NCI-H2171 (cell line): ENCODE measurements around the gene STK11IP.

ENCODE experiments used
- DNase-seq: peaks from one replicate; lab custom pipeline; 2025; lab: John Stamatoyannopoulos, UW

The STK11IP gene, protein sequence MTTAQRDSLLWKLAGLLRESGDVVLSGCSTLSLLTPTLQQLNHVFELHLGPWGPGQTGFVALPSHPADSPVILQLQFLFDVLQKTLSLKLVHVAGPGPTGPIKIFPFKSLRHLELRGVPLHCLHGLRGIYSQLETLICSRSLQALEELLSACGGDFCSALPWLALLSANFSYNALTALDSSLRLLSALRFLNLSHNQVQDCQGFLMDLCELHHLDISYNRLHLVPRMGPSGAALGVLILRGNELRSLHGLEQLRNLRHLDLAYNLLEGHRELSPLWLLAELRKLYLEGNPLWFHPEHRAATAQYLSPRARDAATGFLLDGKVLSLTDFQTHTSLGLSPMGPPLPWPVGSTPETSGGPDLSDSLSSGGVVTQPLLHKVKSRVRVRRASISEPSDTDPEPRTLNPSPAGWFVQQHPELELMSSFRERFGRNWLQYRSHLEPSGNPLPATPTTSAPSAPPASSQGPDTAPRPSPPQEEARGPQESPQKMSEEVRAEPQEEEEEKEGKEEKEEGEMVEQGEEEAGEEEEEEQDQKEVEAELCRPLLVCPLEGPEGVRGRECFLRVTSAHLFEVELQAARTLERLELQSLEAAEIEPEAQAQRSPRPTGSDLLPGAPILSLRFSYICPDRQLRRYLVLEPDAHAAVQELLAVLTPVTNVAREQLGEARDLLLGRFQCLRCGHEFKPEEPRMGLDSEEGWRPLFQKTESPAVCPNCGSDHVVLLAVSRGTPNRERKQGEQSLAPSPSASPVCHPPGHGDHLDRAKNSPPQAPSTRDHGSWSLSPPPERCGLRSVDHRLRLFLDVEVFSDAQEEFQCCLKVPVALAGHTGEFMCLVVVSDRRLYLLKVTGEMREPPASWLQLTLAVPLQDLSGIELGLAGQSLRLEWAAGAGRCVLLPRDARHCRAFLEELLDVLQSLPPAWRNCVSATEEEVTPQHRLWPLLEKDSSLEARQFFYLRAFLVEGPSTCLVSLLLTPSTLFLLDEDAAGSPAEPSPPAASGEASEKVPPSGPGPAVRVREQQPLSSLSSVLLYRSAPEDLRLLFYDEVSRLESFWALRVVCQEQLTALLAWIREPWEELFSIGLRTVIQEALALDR

DNA sequence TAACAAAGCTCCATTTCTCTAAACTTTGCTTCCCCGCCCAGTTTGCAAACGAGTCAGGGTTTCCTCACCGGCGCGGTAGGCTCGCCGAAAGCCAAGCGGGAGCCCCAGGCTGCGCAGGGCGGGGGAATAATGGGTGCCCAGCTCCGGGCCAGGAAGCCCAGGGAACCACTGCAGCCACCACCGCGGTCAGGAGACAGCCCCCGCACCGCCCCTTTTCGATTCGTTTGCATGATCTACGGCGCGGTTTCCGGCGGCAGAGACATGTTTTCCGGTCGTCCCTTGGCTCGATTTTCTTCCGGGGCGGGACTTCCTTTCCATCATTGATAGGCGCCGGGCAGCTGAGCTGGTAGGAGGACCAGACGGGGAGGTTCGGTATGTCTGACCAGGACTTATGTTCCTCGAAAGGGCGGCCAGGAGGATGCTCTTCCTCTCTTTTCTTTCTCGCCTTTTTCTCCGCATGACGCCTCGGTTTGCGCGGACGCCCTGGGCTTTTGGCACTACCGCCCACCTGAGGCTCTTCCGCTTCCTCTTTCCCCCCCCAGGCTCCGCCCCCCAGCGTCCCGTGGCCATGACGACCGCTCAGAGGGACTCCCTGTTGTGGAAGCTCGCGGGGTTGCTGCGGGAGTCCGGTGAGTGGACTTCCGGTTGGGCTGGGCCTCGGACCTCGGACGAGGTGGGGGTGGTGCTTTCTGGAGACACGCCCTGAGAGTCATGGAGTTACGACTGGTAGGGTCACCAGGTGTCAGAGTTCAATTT, at the start of gene STK11IP:
STK11IP (plus strand) TSS at position 306 of the 756 bp plus-strand sequence; CDS start at position 569, 263 bp downstream.
- DNase-seq, result peak; percentile 92

DNA sequence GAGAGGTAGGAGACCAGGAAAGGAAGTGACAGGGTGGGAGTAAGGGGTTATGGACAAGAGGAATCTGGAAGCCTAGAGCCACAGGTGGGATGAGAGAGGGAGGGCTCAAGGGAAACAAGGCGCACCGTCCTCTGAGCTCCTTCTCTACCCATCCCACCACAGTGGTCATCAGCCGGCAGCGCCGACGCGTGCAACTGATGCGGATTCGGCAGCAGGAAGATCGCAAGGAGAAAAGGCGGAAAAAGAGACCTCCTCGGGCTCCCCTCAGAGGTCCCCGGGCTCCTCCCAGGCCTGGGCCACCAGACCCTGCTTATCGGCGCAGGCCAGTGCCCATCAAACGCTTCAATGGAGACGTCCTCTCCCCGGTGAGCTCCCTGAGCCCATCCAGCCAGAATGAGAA, 48.7 kb upstream of the STK11IP start:
- no peak for DNase-seq

DNA sequence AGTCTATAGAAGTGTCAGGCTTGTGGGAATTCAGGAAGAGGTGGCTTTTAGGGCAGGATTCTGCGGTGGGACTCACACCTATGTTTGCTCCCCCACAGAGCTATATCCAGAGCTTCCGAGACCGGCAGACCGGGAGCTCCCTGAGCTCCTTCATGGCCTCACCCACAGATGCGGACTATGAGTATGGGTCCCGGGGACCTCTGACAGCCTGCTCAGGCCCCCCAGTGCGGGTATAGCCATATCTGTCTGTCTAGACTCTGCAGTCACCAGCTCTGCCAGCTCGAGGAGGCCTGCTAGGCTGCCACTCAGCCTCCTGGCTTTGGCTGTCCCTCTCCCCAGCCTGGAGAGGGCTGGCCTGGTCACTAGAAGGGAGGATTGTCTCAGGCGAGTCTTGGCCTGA, 48.0 kb upstream of the STK11IP start:
- no peak for DNase-seq

DNA sequence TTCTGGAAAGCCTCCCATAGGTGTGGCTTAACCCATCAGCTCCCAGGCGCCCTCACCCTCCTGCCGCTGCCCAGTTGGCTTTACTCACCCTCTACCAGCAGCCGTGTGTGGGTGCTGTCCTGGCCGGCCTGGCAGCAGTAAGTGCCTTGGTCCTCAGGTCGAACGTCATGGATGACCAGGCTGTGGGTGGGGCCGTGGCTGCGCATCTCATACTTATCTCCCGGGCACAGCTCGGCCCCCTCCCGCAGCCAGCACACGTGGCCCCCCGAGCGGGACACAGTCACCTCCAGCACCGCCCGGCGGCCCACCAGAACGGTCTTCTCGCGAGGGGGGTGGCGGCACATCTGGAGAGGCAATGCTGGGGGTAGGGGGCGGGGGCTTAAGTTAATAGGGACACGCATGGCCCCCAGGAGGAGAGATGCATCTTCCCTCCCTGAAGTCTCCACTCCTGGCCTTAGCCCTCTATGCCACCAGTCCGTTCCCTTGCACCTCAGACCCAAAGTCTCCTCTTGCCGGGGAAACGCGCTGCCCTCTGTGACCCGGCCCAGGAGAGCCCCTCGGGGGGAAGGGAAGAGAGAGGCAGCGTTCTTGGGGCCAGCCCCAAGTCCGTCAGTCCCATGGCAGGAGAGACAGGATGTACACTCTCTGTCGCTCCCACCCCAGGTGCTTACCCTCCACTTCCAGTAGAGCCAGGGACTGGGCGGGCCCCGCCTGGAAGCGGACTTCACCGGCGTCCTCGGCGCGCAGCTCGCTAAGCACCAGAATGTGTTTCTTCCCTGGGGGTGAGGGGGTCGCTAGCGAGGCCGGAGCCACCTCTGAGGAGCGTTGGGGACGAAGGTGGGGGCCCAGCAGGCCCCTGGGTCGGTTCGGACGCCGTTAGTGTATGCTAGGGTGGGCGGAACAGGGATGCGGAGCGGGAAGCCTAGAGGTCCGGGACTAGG, 45.9 kb upstream of the STK11IP start:
- DNase-seq, result no peak

DNA sequence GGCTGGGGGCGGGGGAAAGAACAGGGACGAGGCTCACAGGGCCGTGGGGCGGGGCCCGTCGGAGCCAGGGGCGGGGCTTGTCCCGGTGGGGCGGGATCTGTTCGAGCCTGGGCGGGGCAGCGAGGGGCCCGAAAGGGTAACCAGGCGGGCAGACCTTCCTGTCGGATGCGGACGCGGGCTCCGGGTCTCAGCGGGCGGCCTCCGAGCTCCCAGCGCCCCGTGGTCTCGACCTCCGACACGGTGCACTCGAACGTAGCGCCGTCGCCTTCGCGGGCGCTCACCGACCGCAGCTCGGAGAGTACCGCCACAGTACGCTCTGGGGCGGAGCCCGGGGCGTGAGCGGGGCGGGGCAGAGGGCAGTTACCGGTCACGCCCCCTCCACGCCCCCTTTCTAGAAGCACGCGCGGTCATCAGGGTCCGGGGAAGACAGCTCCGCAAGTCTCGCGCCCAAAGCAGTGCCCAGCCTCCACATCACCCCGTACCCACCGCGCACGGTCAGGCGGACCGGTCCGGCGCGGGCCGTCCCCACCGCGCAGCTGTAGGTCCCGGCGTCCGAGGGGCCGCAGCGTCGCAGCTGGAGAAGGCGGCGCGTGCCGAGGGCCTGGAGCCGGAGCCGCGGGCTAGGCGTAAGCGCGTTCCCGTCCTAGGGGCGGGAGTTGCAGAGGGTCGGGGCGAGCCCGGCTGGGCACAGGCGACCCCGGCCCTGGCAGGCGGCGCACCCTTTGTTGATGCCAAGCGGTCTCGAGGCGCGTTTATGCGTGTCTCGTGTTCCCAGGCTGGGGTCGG, 45.1 kb upstream of the STK11IP start:
- peak; percentile 77 for DNase-seq

DNA sequence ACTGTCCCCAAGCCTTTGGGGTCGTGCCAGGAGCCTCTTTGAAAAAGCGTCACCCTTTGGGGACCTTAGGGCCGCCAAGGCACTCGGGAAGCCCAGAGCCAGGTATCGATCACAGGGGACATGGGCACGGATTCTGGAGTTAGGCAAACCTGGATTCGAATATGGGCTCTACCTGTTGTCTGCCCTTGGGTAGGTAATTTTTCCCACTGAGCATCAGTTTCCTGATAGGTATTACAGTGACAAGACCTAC, 44.6 kb upstream of the STK11IP start:
- no peak for DNase-seq

DNA sequence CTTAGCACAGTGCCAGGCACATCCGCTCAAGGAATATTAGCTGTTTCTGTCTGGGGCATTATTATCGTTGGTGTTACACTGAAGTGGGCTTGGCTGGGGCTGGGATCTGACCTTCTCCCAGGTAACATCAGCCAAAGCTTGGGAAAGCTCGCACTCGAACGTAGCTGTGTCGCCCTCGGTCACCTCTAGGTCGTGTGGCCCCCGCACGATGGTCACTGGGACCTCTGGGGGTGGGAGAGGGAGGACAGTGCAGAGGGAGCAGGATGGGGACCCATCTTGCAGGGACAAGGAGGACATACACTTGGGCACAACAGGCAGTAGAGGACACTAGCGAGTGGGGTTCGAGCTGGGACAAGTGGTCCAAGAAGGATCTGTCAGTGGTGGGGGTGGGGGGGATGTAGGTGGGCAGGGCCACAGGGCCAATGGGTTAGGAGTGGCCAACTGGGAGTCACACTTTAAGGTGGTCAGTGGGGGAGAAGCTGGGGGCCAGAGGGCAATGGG, 44.1 kb upstream of the STK11IP start:
- no peak for DNase-seq

DNA sequence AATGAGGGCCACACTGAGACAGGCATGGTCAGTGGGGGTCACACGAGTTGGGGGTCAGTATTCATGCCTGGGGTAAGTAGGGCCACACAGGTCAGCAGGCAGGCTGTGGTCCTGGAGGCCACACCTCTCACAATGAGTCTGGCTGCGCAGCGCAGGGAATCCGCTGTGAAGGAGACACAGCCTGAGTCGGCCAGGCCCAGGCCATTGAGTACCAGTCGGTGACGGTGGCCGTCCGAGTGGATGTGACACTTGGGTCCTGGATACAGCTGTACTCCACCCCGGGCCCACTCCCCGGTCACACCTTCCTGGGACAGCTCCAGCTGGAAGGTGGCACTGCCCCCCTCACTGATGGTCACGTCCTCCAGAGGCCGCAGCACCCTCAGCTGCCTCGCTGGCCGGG, 43.3 kb upstream of the STK11IP start:
- DNase-seq, result no peak

DNA sequence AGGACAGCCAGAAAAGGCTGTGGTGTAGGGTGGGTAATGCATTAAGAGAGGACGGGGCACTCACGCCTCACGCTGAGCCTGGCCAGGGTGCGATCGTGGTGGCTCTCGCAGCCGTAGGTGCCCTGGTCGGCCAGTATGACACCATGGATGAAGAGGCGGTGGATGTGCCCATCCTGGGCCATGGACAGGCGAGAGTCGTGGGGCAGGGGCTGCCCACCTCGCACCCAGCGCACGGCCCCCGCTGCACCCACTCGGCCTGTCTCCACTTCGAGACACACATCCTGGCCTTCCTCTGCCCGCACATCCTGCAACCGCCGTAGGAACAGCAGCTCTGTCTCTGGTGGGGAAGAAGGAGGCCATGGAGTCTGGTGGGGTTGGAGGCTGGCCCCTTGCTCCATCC, 41.7 kb upstream of the STK11IP start:
- DNase-seq, result no peak

DNA sequence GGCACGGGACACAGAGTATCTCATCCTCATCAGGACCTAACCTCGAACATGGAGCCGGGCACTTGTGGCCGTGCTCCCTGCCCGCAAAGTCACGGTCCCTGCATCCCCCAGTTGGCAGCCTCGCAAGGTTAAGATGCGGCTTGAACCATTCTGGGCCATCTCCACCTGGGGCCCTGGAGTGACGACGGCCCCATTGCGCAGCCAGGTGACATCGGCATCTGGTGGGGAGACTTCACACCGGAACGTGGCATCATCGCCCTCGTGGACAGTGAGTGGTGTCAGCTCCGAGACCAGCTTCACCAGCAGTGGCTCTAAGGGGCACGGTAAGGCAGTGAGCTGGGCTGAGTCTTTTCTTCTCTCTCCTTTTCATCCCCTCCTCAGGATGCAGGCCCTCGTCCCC, 41.2 kb upstream of the STK11IP start:
- no peak for DNase-seq

DNA sequence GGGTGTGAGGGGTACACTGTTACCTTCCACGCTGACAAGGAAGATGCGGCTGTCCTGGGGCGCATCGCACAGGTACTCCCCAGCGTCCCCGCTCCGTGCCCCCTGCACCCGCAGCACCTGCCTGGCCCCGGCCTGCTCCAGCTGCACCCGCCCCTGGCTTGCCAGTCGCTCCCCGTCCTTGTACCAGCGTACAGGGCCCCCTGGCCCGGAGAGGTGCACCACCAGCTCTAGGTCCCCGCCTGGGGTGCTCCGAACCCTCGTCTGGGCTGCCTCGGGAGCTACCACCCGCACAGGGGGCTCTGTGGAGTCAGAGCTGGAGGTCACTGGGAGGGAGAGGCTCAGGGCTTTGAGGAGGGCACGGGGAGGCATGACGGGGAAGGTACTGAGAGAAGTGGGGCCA, 40.3 kb upstream of the STK11IP start:
- no peak for DNase-seq

DNA sequence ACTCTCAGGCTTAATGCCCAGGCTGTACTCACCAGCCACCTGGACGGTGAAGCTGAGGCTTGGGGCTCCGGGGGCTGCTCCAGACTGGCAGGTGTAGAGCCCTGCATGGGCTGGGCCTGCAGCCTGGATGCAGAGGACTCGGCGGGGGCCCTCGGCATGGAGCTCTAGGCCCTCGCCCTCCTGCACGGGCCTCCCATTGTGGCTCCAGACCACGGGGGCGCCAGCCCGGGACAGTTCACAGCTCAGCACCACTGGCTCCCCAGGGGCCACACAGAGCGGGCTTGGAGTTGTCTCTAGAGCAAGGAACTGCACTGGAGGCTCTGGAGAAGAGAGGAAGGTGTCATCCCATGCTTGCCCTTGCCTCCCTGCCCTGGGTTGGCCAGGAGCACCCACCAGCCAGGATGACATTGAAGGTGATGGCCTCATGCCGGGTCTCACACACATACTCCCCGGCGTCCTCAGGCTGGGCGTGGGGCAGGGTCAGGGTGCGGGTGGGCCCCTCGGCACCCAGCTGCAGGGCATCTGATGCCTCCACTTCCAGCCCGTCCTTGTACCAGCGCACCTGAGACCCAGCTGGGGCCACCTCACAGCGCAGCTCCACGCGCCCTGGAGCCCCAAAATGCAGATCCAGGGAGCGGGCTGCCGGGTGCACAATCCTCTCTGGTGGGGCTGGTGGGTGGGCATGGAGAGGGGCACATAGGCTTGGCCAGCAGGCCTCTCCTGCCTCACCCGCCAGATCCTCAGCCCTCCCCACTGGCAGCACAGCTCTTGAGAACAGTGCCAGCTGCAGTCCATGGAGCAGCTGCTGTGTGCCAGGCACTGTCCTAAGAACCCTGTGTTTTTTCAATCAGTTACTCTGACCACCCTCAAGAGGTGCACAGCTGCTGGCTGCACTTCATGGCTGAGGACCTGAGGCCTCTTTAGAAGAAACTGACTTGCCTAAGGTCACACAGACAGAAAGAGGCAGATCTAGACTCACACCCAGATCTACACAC, 39.6 kb upstream of the STK11IP start:
- DNase-seq, result no peak

DNA sequence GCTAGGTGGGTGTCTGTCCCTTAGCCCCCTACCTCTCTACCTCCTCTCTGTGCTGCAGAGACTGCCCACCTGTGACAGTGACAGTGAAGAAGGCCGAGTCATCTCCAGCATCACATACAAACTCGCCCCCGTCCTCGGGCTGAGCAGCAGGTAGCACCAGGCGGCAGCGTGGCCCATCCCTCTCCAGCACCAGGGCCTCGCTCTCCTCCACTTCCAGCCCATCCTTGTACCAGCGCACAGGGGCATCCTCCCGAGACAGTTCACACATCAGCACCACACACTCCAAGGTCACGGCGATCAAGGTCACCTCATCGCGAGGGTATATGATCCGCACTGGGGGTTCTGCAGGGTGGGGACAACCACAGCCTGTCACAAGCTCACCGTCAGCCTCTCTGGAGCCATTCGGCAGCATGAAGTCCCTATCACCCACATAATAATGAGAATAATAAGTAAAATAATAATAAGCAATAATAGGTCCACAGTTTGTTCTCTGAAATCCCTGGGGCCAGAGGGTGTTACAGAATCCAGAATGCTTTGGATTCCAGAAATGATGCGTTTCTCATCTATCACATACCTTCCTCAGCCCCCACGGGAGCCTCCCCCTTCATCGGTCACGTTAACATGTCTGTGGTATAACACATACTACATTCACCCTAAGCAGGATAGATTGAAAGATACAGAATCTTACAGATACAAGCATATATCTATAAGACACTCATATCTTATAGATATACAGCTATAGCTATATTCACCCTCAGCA, 38.3 kb upstream of the STK11IP start:
- no peak for DNase-seq

DNA sequence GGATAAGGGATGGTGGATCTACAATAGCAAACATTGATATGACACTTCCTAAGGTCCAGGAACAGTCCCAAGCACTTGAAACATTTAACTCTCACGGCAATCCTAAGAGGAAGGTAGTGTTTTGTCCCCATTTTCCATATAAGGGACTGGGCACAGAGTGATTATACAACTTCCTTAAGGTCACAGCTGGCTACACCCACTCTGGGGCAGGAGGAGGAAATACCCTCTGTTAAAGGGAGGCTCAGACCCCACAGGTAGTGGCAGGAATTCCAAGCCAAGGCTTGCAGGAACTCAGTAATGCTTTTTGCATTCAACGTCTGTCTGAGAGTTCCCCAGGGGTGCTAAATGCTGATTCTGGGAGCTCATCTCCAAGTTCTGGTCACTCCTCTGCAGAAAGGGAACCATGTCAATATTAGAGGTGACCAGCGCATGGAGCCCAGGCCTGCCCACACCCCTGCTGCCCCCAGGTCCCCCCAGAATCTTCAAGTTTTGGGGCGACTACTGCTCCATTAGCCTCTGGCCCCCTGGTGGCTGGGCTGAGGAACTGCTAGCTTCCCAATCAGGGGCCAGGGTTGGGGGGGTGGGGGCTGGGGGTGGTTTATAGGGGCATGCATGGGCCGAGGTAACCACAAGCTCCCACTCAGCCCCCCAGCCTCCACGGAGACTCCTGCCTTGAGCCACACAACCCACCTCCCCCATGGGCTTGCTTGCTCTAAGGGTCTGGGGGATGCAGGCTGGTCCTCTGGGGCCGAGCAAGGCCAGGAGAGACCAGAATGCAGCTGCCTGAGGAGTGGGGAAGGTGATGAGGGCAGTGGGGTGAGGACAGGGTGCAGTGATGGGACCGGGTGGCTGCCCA, 37.4 kb upstream of the STK11IP start:
- no peak for DNase-seq

DNA sequence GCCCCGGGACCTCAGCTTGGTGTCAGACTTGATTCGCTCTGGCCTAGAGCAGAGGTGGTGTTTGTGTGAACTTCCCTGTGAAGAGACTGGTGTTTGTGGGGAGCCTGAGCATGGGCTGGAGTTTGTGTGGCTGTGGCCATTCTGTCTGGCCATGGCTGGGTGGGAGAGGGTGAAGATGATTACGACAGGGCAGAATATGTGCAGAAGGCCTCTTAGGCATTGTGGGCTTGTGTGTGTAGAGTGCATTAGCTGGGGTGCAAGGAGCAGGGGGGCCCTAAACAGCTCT, 36.8 kb upstream of the STK11IP start:
- DNase-seq, result no peak

DNA sequence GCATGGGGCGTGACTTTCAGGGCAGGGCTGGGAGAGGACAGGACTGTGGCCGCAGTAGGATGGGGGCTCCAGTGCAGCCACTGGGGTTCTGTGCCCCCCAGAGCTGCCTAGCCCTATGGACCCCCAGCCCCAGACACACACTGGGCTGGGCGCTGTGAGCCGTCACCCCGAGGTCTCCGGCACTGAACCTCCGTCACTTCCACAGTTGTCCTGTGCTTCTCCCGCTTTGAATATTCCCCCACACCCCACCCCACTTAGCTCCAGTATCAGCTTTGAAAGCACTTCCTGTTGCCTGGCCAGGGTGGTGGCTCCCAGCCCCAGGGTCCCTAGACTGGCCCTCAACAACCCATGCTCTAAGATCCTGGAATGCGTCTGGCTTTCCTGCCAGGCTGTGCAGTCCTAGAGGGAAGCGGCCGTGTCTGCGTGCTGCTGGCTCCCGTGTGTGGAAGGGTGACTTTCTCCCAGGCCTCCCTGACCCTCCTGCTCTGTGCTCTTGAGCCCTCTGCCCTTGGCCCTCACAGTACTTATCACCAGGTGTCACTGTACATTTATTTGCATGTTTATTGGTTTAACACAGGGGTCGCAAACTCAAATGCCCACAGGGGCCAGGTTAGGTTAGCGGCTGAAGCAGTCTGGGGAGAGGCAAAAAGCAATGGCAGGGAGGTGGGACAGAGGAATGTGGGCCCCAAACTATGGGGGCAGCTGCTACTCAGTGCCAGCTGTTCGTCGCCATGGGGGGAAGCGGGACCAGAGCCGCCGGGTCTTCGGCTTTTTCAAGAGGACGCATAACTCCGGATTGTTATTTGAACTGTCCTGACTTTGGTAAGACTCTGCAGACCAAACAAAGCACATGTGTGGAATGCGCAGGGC, 36.2 kb upstream of the STK11IP start:
- no peak for DNase-seq
